ENCODE measurements around the gene SLC16A8.

SLC16A8 gene

GRCh38 chr22:38032681-38033521 is 51.1 kb downstream of the SLC16A8 start:
- no peak for TF ChIP-seq POLR2A (IDR thresholded peaks at IDR 0.05; ENCODE audit: low read depth, low read length)
- FAIRE-seq (no peak), DNase-seq (ENCODE audit: insufficient read length, low spot score) (no peak)

GRCh38 chr22:38031491-38031890 is 52.5 kb downstream of the SLC16A8 start:
- no peak for TF ChIP-seq POLR2A (IDR thresholded peaks at IDR 0.05; ENCODE audit: low read depth, low read length)
- DNase-seq (ENCODE audit: insufficient read length, low spot score) (no peak), FAIRE-seq (no peak)

GRCh38 chr22:38030311-38031133 is 53.5 kb downstream of the SLC16A8 start:
- no peak for TF ChIP-seq POLR2A (IDR thresholded peaks at IDR 0.05; ENCODE audit: low read depth, low read length)
- FAIRE-seq (no peak), DNase-seq (ENCODE audit: insufficient read length, low spot score) (no peak)

GRCh38 chr22:38029901-38030300 is 54.1 kb downstream of the SLC16A8 start:
- DNase-seq (ENCODE audit: insufficient read length, low spot score) (no peak), FAIRE-seq (no peak)
- TF ChIP-seq POLR2A (IDR thresholded peaks at IDR 0.05; ENCODE audit: low read depth, low read length): no peak

GRCh38 chr22:38029370-38029769 is 54.6 kb downstream of the SLC16A8 start:
- no peak for TF ChIP-seq POLR2A (IDR thresholded peaks at IDR 0.05; ENCODE audit: low read depth, low read length)
- FAIRE-seq (no peak), DNase-seq (ENCODE audit: insufficient read length, low spot score) (no peak)

- FAIRE-seq: no peak
- no peak for DNase-seq (ENCODE audit: insufficient read length, low spot score)
- TF ChIP-seq POLR2A (IDR thresholded peaks at IDR 0.05; ENCODE audit: low read depth, low read length): no peak
Observed at GRCh38 chr22:38028344-38029130, 55.4 kb downstream of the SLC16A8 start.

All from H54 (cell line).